Measurements from ENCODE around the gene MPHOSPH9. TPM values are rescaled to one million over a fixed set of nuclear protein-coding genes. Genes with fewer than 3 reads are reported as not detected.

MPHOSPH9 gene
- total and polyA plus RNA-seq, 10 donors, result 7.1 to 97.3 (median 40.0) TPM

- WGBS, 5 donors, result 56 to 69% (median 63%) methylated on average over 22 of the region's 22 CpGs
- Histone ChIP-seq H3K4me1 (peaks cover 19 to 51% (median 31%) of the 10 kb centered on the region in 6 donors), H3K27ac (peak overlapping the region in 6 of 8 donors; percentile 48 to 80 (median 70)), H3K27me3 (replicated peaks in 1 of 7) (peaks cover 0 to 17% (median 0%) of the 10 kb centered on the region in 7 donors), H3K36me3 (peaks cover 0 to 10% (median 0%) of the 10 kb centered on the region in 6 donors), H3K9me3 (no peaks in the 10 kb centered on the region), H3K4me3 (peak overlapping the region; percentile 40 to 74 (median 50))
- TF ChIP-seq POLR2AphosphoS5 (IDR thresholded peaks at IDR 0.05) (peak in 1 of 3 donors; percentile 8), POLR2A (IDR thresholded peaks at IDR 0.05) (no peak), CTCF (IDR thresholded peaks at IDR 0.05 in 8 of 11, conservative IDR thresholded peaks at IDR 0.05 in 3 of 11) (no peak)
- no peak for DNase-seq
- intact Hi-C loops (cut with DNase I; ENCODE audit: low total_unique reads), result loop anchor here (10.0 kb wide), 2 partner anchors 105 to 165 kb away; partner anchors contain the start of gene ARL6IP4
Observed at GRCh38 chr12:123149501-123150274, 83.3 kb downstream of the MPHOSPH9 start.

- peak overlapping the region in 2 of 8 donors; percentile 70 to 74 for H3K4me3 ChIP-seq
- 81 to 93% (median 89%) methylated on average over 3 of the region's 3 CpGs for WGBS, 5 donors
- no peaks in the 10 kb centered on the region for H3K9me3 ChIP-seq
- intact Hi-C loops (cut with DNase I; ENCODE audit: low total_unique reads), result loop anchor here (10.0 kb wide), 1 partner anchor 164 kb away; the partner anchor contains the start of gene ARL6IP4
- no peak for DNase-seq
- peaks cover 19 to 51% (median 31%) of the 10 kb centered on the region in 6 donors for H3K4me1 ChIP-seq
- TF ChIP-seq POLR2AphosphoS5 (IDR thresholded peaks at IDR 0.05) (peak in 1 of 3 donors; percentile 18), POLR2A (IDR thresholded peaks at IDR 0.05) (no peak)
- H3K27me3 ChIP-seq (replicated peaks in 1 of 7), result peaks cover 0 to 17% (median 0%) of the 10 kb centered on the region in 7 donors
- H3K27ac ChIP-seq, result peak overlapping the region in 5 of 8 donors; percentile 33 to 80 (median 79)
- peaks cover 0 to 4% (median 0%) of the 10 kb centered on the region in 6 donors for H3K36me3 ChIP-seq
Observed at GRCh38 chr12:123149088-123149487, 83.9 kb downstream of the MPHOSPH9 start.

GRCh38 chr12:123148655-123149054 is 84.3 kb downstream of the MPHOSPH9 start:
- no peak overlapping the region for H3K4me3 ChIP-seq
- intact Hi-C loops (cut with DNase I; ENCODE audit: low total_unique reads), result loop anchor here (10.0 kb wide), 1 partner anchor 164 kb away; the partner anchor contains the start of gene ARL6IP4
- 71 to 89% (median 76%) methylated on average over 5 of the region's 5 CpGs for WGBS, 5 donors
- no peaks in the 10 kb centered on the region for H3K36me3 ChIP-seq
- no peak for TF ChIP-seq POLR2AphosphoS5 (IDR thresholded peaks at IDR 0.05)
- peak overlapping the region in 4 of 8 donors; percentile 33 to 80 (median 70) for H3K27ac ChIP-seq
- H3K27me3 ChIP-seq (replicated peaks in 1 of 7), result peaks cover 0 to 17% (median 0%) of the 10 kb centered on the region in 7 donors
- H3K9me3 ChIP-seq, result no peaks in the 10 kb centered on the region
- peaks cover 19 to 53% (median 33%) of the 10 kb centered on the region in 6 donors for H3K4me1 ChIP-seq
- no peak for DNase-seq

GRCh38 chr12:123148223-123148622 is 84.7 kb downstream of the MPHOSPH9 start:
- peaks cover 0 to 17% (median 0%) of the 10 kb centered on the region in 7 donors for H3K27me3 ChIP-seq (replicated peaks in 1 of 7)
- 55 to 70% (median 60%) methylated on average over 7 to 9 of the region's 9 CpGs for whole genome bisulfite sequencing, 5 donors
- peaks cover 19 to 57% (median 36%) of the 10 kb centered on the region in 6 donors for H3K4me1 ChIP-seq
- no peaks in the 10 kb centered on the region for H3K9me3 ChIP-seq
- no peak for DNase-seq
- intact Hi-C loops (cut with DNase I; ENCODE audit: low total_unique reads), result loop anchor here (10.0 kb wide), 1 partner anchor 163 kb away; the partner anchor contains the start of gene ARL6IP4
- H3K36me3 ChIP-seq, result no peaks in the 10 kb centered on the region
- no peak for TF ChIP-seq POLR2AphosphoS5 (IDR thresholded peaks at IDR 0.05)
- H3K4me3 ChIP-seq, result no peak overlapping the region
- H3K27ac ChIP-seq, result peak overlapping the region in 5 of 8 donors; percentile 8 to 80 (median 61)

GRCh38 chr12:123145211-123145610 is 87.7 kb downstream of the MPHOSPH9 start:
- Histone ChIP-seq H3K4me1 (peaks cover 30 to 75% (median 54%) of the 10 kb centered on the region in 6 donors), H3K36me3 (no peaks in the 10 kb centered on the region), H3K9me3 (no peaks in the 10 kb centered on the region), H3K27ac (no peak overlapping the region), H3K4me3 (no peak overlapping the region), H3K27me3 (replicated peaks in 1 of 7) (peaks cover 0 to 9% (median 0%) of the 10 kb centered on the region in 7 donors)
- intact Hi-C loops (cut with DNase I; ENCODE audit: low total_unique reads), result loop anchor here (10.0 kb wide), 1 partner anchor 160 kb away; the partner anchor contains the start of gene ARL6IP4
- TF ChIP-seq POLR2A (IDR thresholded peaks at IDR 0.05), result no peak
- no peak for TF ChIP-seq POLR2AphosphoS5 (IDR thresholded peaks at IDR 0.05)
- no peak for TF ChIP-seq CTCF (IDR thresholded peaks at IDR 0.05 in 8 of 11, conservative IDR thresholded peaks at IDR 0.05 in 3 of 11)
- DNase-seq, result no peak
- 82 to 93% (median 87%) methylated on average over 2 of the region's 2 CpGs for WGBS, 5 donors

Data from spleen (tissue), 11 donors.